Suprapubic skin (tissue), 4 donors: ENCODE results near the gene MYO9B.

Experiments
- CTCF ChIP-seq, 2 donors: fragments of 200-600 bp in 1 of 2; fragments of 450-650 bp in 1 of 2; sonication (generic) in 1 of 2; IDR thresholded peaks; one replicate each; pipeline ENCODE4 v1.5.1; 2016 to 2019; ENCODE audit warnings: antibody characterized with exemption in 2 of 2, mild to moderate bottlenecking in 1 of 2, moderate library complexity in 1 of 2
- EP300 ChIP-seq: sonication (generic); formaldehyde crosslinking; IDR thresholded peaks from one replicate; pipeline ENCODE4 v1.6.1; 2017; ENCODE audit warnings: antibody characterized with exemption
- POLR2A ChIP-seq, 2 donors: fragments of 450-650 bp; IDR thresholded peaks; one replicate each; pipeline ENCODE4 v1.6.1; 2017; ENCODE audit warnings: antibody characterized with exemption in 2 of 2, mild to moderate bottlenecking in 2 of 2, moderate library complexity in 2 of 2
- POLR2AphosphoS5 ChIP-seq, 3 donors: sonication (generic); formaldehyde crosslinking; IDR thresholded peaks; one replicate each; pipeline ENCODE4 v1.6.1; 2017; ENCODE audit warnings: antibody characterized with exemption in 3 of 3

GRCh38 chr19:17240062-17240752 is 164.6 kb downstream of the MYO9B start:
- TF ChIP-seq POLR2AphosphoS5 (IDR thresholded peaks at IDR 0.05) (no peak), CTCF (IDR thresholded peaks at IDR 0.05) (no peak), EP300 (no peak), POLR2A (IDR thresholded peaks at IDR 0.05) (no peak)
